Posterior vena cava (tissue), 2 donors: Measurements from ENCODE around the gene CDHR1. TPM values are rescaled to one million over a fixed set of nuclear protein-coding genes. Genes with fewer than 3 reads are reported as not detected.

Experiments
- DNase-seq: peaks from one replicate; pipeline ENCODE4 v3.0.0-alpha.2; 2020; ENCODE audit warnings: low spot score
- intact Hi-C, 2 donors: fragments of 100-400 bp; cut with DNase I; formaldehyde crosslinking; loops; one replicate each; pipeline versions ENCODE4 v1.14.1 to v1.14.2; 2022 to 2023
- total RNA-seq, 2 donors: library from RNA; stranded (reverse); fragmentation: NEBNext Ultra II Directional; extraction: Animal tissue kit (Norgen Biotek cat#: 25700); gene quantifications; one replicate each; pipeline ENCODE4 v1.2.1, GENCODE V29; 2021
- donor health status: DM: yes; HTN: yes; CAD: no.
- donor health status: DM: yes; HTN: yes; CAD: no.

CDHR1 gene
- total RNA-seq, 2 donors from 2014 or later = 0.14 to 0.28 TPM

GRCh38 chr10:84244651-84245270 lies 50.4 kb downstream of the CDHR1 start, which contains the start of gene RGR:
Gene RGR, plus strand, starts transcription at chr10:84245053. Its CDS starts 38 bp downstream, at chr10:84245091.
- intact Hi-C loops = no loop called here
- no peak for DNase-seq

- no peak for DNase-seq
- intact Hi-C loops = no loop called here
Observed at GRCh38 chr10:84247496-84247895, 53.2 kb downstream of the CDHR1 start.

GRCh38 chr10:84248794-84249193 lies 54.5 kb downstream of the CDHR1 start:
- DNase-seq = no peak
- intact Hi-C loops = no loop called here

GRCh38 chr10:84254552-84255478 lies 60.5 kb downstream of the CDHR1 start:
- intact Hi-C loops = no loop called here
- no peak for DNase-seq

- DNase-seq = peak; percentile 89
- intact Hi-C loops = no loop called here
Observed at GRCh38 chr10:84256510-84257342, 62.4 kb downstream of the CDHR1 start.

- intact Hi-C loops = no loop called here
- DNase-seq = no peak
Observed at GRCh38 chr10:84257343-84258020, 63.1 kb downstream of the CDHR1 start.

GRCh38 chr10:84258034-84258695 lies 63.8 kb downstream of the CDHR1 start:
- DNase-seq = no peak
- intact Hi-C loops = no loop called here

- intact Hi-C loops = loop anchor here in 1 of 2 donors (5.0 kb wide), 1 partner anchor 281 kb away; no protein-coding TSS in a partner anchor
- DNase-seq = no peak
Observed at GRCh38 chr10:84261236-84261915, 67.0 kb downstream of the CDHR1 start.

GRCh38 chr10:84262190-84262956 lies 68.0 kb downstream of the CDHR1 start:
- intact Hi-C loops = loop anchor here in 1 of 2 donors (5.0 kb wide), 1 partner anchor 280 kb away; no protein-coding TSS in a partner anchor
- no peak for DNase-seq

GRCh38 chr10:84263716-84264115 lies 69.4 kb downstream of the CDHR1 start:
- DNase-seq = no peak
- intact Hi-C loops = loop anchor here (2.0 to 5.0 kb wide), 2 partner anchors 273 to 279 kb away; no protein-coding TSS in a partner anchor

GRCh38 chr10:84264611-84265141 lies 70.3 kb downstream of the CDHR1 start:
- intact Hi-C loops = loop anchor here (2.0 to 5.0 kb wide), 2 partner anchors 272 to 278 kb away; no protein-coding TSS in a partner anchor
- peak; percentile 89 for DNase-seq

- intact Hi-C loops = loop anchor here in 1 of 2 donors (2.0 kb wide), 1 partner anchor 271 kb away; no protein-coding TSS in a partner anchor
- no peak for DNase-seq
Observed at GRCh38 chr10:84265418-84265817, 71.1 kb downstream of the CDHR1 start.

GRCh38 chr10:84267503-84268126 lies 73.3 kb downstream of the CDHR1 start:
- intact Hi-C loops = no loop called here
- DNase-seq = no peak

- no peak for DNase-seq
- intact Hi-C loops = no loop called here
Observed at GRCh38 chr10:84269162-84269561, 74.8 kb downstream of the CDHR1 start.
